ENCODE results near the gene STAT5A.
"Not testable (repeated sequence)": the region's sequence is repeated elsewhere in the genome, so short reads cannot be mapped to it uniquely, and the experiment has no call there.

The STAT5A gene

GRCh38 chr17:42334677-42335076 is 46.4 kb downstream of the STAT5A start:
- no peak for DNase-seq (ENCODE audit: low spot score)

GRCh38 chr17:42337442-42337841 is 49.1 kb downstream of the STAT5A start:
- no peak for DNase-seq (ENCODE audit: low spot score)

- DNase-seq (ENCODE audit: low spot score): no peak
Observed at GRCh38 chr17:42338427-42338985, 50.2 kb downstream of the STAT5A start.

- DNase-seq (ENCODE audit: low spot score): no peak
Observed at GRCh38 chr17:42339221-42339620, 50.9 kb downstream of the STAT5A start.

- no peak for DNase-seq (ENCODE audit: low spot score)
Observed at GRCh38 chr17:42340691-42341127, 52.4 kb downstream of the STAT5A start.

- DNase-seq (ENCODE audit: low spot score): no peak
Observed at GRCh38 chr17:42341568-42341967, 53.3 kb downstream of the STAT5A start.

GRCh38 chr17:42342242-42343008 is 54.1 kb downstream of the STAT5A start:
- DNase-seq (ENCODE audit: low spot score): no peak

GRCh38 chr17:42345396-42346073 is 57.2 kb downstream of the STAT5A start:
- DNase-seq (ENCODE audit: low spot score): no peak

- DNase-seq (ENCODE audit: low spot score): no peak
Observed at GRCh38 chr17:42346481-42346880, 58.2 kb downstream of the STAT5A start.

- DNase-seq (ENCODE audit: low spot score): no peak
Observed at GRCh38 chr17:42347198-42347597, 58.9 kb downstream of the STAT5A start.

GRCh38 chr17:42347606-42348005 is 59.3 kb downstream of the STAT5A start:
- DNase-seq (ENCODE audit: low spot score): no peak

GRCh38 chr17:42348104-42348503 is 59.8 kb downstream of the STAT5A start:
- no peak for DNase-seq (ENCODE audit: low spot score)

GRCh38 chr17:42354956-42355843 is 66.9 kb downstream of the STAT5A start:
- no peak for DNase-seq (ENCODE audit: low spot score)

- no peak for DNase-seq (ENCODE audit: low spot score)
Observed at GRCh38 chr17:42358434-42358833, 70.1 kb downstream of the STAT5A start.

GRCh38 chr17:42359133-42359532 is 70.8 kb downstream of the STAT5A start:
- DNase-seq (ENCODE audit: low spot score): no peak

- not testable (repeated sequence) for DNase-seq (ENCODE audit: low spot score)
Observed at GRCh38 chr17:42360388-42360787, 72.1 kb downstream of the STAT5A start.
